Stimulated activated CD8-positive, alpha-beta memory T cell treated with anti-CD3 and anti-CD28 coated beads, Interleukin-15, amount 100 ng/mL, for 4 hours (primary cell): ENCODE measurements around the gene UPF3B.
"Not testable (repeated sequence)": the region's sequence is repeated elsewhere in the genome, so short reads cannot be mapped to it uniquely, and the experiment has no call there.

Experiments
- DNase-seq, 2 donors: peaks; one replicate each; pipeline ENCODE4 v3.0.0-alpha.2; 2020; ENCODE audit warnings: low read depth in 2 of 2

The UPF3B gene

GRCh38 chrX:119826399-119826959, 26.3 kb downstream of the UPF3B start:
- no peak for DNase-seq

- not testable (repeated sequence) for DNase-seq
Observed at GRCh38 chrX:119824221-119824620, 28.5 kb downstream of the UPF3B start.

GRCh38 chrX:119821703-119822102, 31.1 kb downstream of the UPF3B start:
- not testable (repeated sequence) for DNase-seq

- no peak for DNase-seq
Observed at GRCh38 chrX:119817130-119817690, 35.6 kb downstream of the UPF3B start.

GRCh38 chrX:119816300-119816699, 36.5 kb downstream of the UPF3B start:
- no peak for DNase-seq

- no peak for DNase-seq
Observed at GRCh38 chrX:119809185-119809666, 43.5 kb downstream of the UPF3B start.

- DNase-seq, result not testable (repeated sequence)
Observed at GRCh38 chrX:119808461-119808860, 44.3 kb downstream of the UPF3B start.

- DNase-seq, result no peak
Observed at GRCh38 chrX:119802546-119802945, 50.2 kb downstream of the UPF3B start.

GRCh38 chrX:119801253-119802221, 51.2 kb downstream of the UPF3B start:
- no peak for DNase-seq

GRCh38 chrX:119791437-119792231, 61.1 kb downstream of the UPF3B start, which contains the start of gene RPL39:
RPL39 (minus strand) TSS chrX:119791630; CDS start chrX:119791576, 54 bp downstream.
- peak; percentile 57 to 60 for DNase-seq

- DNase-seq, result peak; percentile 16 to 35
Observed at GRCh38 chrX:119790977-119791436, 61.8 kb downstream of the UPF3B start.

GRCh38 chrX:119784747-119785446, 67.9 kb downstream of the UPF3B start:
- DNase-seq, result no peak
